H1 (cell line): Measurements from ENCODE around the gene ATF7IP. TPM values are rescaled to one million over a fixed set of nuclear protein-coding genes. Genes with fewer than 3 reads are reported as not detected.

ENCODE experiments used
- CTCF ChIA-PET: fragments of 300-600 bp; sonication (Branson Sonifier 250); formaldehyde crosslinking; loops from one replicate; lab custom pipeline; 2021; ENCODE audit not compliant: partially characterized antibody; lab: Charles Lee
- POLR2A ChIA-PET: fragments of 300-600 bp; sonication (Branson Sonifier 250); formaldehyde crosslinking; loops from one replicate; lab custom pipeline; 2021; ENCODE audit warnings: inconsistent platforms; ENCODE audit not compliant: partially characterized antibody; lab: Charles Lee
- DNase-seq, 2 experiments: peaks; one replicate each; pipeline versions ENCODE4 v3.0.0 to v3.0.0-alpha.2; 2010 to 2022; ENCODE audit warnings: low spot score in 2 of 2, low read depth in 1 of 2, mixed read lengths in 1 of 2
- FAIRE-seq: peaks from 2 replicates; lab custom pipeline; 2011; peaks lifted over from hg19 to GRCh38; lab: Jason Lieb, UNC
- H2AFZ ChIP-seq: 2 replicates; pipeline ENCODE4 v1.8.1; 2012; ENCODE audit warnings: low read length, inconsistent platforms
- H2AK5ac ChIP-seq: 2 replicates; pipeline ENCODE4 v1.6.1; 2013; ENCODE audit warnings: low read depth, low read length
- H2BK120ac ChIP-seq: replicated peaks from 2 replicates; pipeline ENCODE3; 2013; ENCODE audit warnings: low read depth, low read length, inconsistent platforms
- H2BK12ac ChIP-seq: 2 replicates; pipeline ENCODE4 v1.6.1; 2013; ENCODE audit warnings: low read depth, low read length
- H2BK15ac ChIP-seq: 2 replicates; pipeline ENCODE4 v1.6.1; 2013; ENCODE audit warnings: low read length
- H2BK20ac ChIP-seq: 2 replicates; pipeline ENCODE4 v1.6.1; 2013; ENCODE audit warnings: low read length
- H2BK5ac ChIP-seq: 2 replicates; pipeline ENCODE4 v1.6.1; 2013; ENCODE audit warnings: low read depth, low read length
- H3K14ac ChIP-seq: 2 replicates; pipeline ENCODE4 v1.6.1; 2013; ENCODE audit warnings: inconsistent platforms; ENCODE audit not compliant: insufficient read length
- H3K18ac ChIP-seq: 2 replicates; pipeline ENCODE4 v1.6.1; 2013; ENCODE audit warnings: low read length; ENCODE audit errors: extremely low read depth
- H3K23ac ChIP-seq: 2 replicates; pipeline ENCODE4 v1.6.1; 2013; ENCODE audit warnings: inconsistent platforms; ENCODE audit not compliant: insufficient read length
- H3K23me2 ChIP-seq: 2 replicates; pipeline ENCODE4 v1.6.1; 2013; ENCODE audit warnings: low read depth, low read length
- H3K27ac ChIP-seq: 2 replicates; pipeline ENCODE4 v1.6.1; 2011; ENCODE audit warnings: low read depth, low read length, inconsistent platforms
- H3K27me3 ChIP-seq, 4 experiments: replicated peaks in 1 of 4; 1 replicate in 1 of 4; 2 replicates in 3 of 4; pipeline versions ENCODE4 v1.6.1 to v1.8.1; 2011 to 2013; ENCODE audit warnings: low read length in 3 of 4, mild to moderate bottlenecking in 3 of 4, inconsistent platforms in 2 of 4, mixed read lengths in 2 of 4, moderate library complexity in 1 of 4; ENCODE audit not compliant: control insufficient read depth in 3 of 4, insufficient read depth in 3 of 4; ENCODE audit errors: extremely low read depth in 1 of 4
- H3K36me3 ChIP-seq, 4 experiments: 2 replicates each; pipeline versions ENCODE4 v1.6.1 to v1.8.1; 2011 to 2013; ENCODE audit warnings: mild to moderate bottlenecking in 4 of 4, low read length in 3 of 4, moderate library complexity in 2 of 4, control low read depth in 1 of 4, inconsistent platforms in 1 of 4; ENCODE audit not compliant: insufficient read depth in 4 of 4, control insufficient read depth in 2 of 4
- H3K4ac ChIP-seq: replicated peaks from 2 replicates; pipeline ENCODE3; 2013; ENCODE audit warnings: low read length, low read depth, mixed read lengths, inconsistent platforms; ENCODE audit not compliant: insufficient read length
- H3K4me1 ChIP-seq, 4 experiments: replicated peaks in 1 of 4; 1 replicate in 1 of 4; 2 replicates in 3 of 4; pipeline versions ENCODE4 v1.6.1 to v1.8.1; 2011 to 2013; ENCODE audit warnings: low read length in 3 of 4, inconsistent platforms in 2 of 4, mixed read lengths in 1 of 4; ENCODE audit not compliant: insufficient read depth in 4 of 4, control insufficient read depth in 3 of 4
- H3K4me2 ChIP-seq, 2 experiments: 2 replicates each; pipeline versions ENCODE4 v1.6.1 to v1.8.1; 2011 to 2013; ENCODE audit warnings: low read depth in 2 of 2, low read length in 2 of 2, control low read depth in 1 of 2, inconsistent platforms in 1 of 2, mild to moderate bottlenecking in 1 of 2; ENCODE audit not compliant: insufficient read depth in 1 of 2
- H3K4me3 ChIP-seq, 4 experiments: fragments of 200-600, 300-600 bp in 1 of 4; sonication (generic), shearing (Covaris generic), sonication (Bioruptor Twin) in 1 of 4; 2 replicates each; pipeline versions ENCODE4 v1.5.1 to v1.8.1; 2011 to 2016; ENCODE audit warnings: low read length in 4 of 4, low read depth in 3 of 4, control low read depth in 2 of 4, inconsistent platforms in 2 of 4, mild to moderate bottlenecking in 2 of 4, mixed read lengths in 1 of 4, moderate library complexity in 1 of 4; ENCODE audit not compliant: insufficient read depth in 2 of 4; ENCODE audit errors: extremely low read depth in 1 of 4
- H3K56ac ChIP-seq: replicated peaks from 2 replicates; pipeline ENCODE3; 2013; ENCODE audit warnings: low read depth, mild to moderate bottlenecking, mixed read lengths, low read length, inconsistent platforms; ENCODE audit not compliant: insufficient read length
- H3K79me1 ChIP-seq: 2 replicates; pipeline ENCODE4 v1.6.1; 2013; ENCODE audit warnings: low read depth, low read length, control low read depth
- H3K79me2 ChIP-seq, 2 experiments: 2 replicates each; pipeline versions ENCODE4 v1.6.1 to v1.8.1; 2012 to 2013; ENCODE audit warnings: low read length in 2 of 2, mild to moderate bottlenecking in 2 of 2, inconsistent platforms in 1 of 2; ENCODE audit not compliant: insufficient read depth in 2 of 2, control insufficient read depth in 1 of 2
- H3K9ac ChIP-seq, 4 experiments: replicated peaks in 1 of 4; 1 replicate in 1 of 4; 2 replicates in 3 of 4; pipeline versions ENCODE4 v1.6.1 to v1.8.1; 2011 to 2013; ENCODE audit warnings: low read depth in 3 of 4, low read length in 3 of 4, control low read depth in 2 of 4, mild to moderate bottlenecking in 2 of 4, moderate library complexity in 2 of 4, inconsistent platforms in 1 of 4; ENCODE audit errors: extremely low read depth in 1 of 4
- H3K9me3 ChIP-seq, 2 experiments: 2 replicates each; pipeline versions ENCODE4 v1.6.1 to v1.8.1; 2012 to 2013; ENCODE audit warnings: mild to moderate bottlenecking in 2 of 2, moderate library complexity in 2 of 2, control low read depth in 1 of 2, inconsistent platforms in 1 of 2, low read depth in 1 of 2, low read length in 1 of 2, mixed read lengths in 1 of 2; ENCODE audit not compliant: insufficient read depth in 2 of 2
- H4K20me1 ChIP-seq, 2 experiments: replicated peaks in 1 of 2; 2 replicates each; pipeline versions ENCODE3 to v1.8.1; 2011 to 2013; ENCODE audit warnings: inconsistent platforms in 2 of 2, low read length in 2 of 2, mild to moderate bottlenecking in 1 of 2; ENCODE audit not compliant: insufficient read depth in 2 of 2, control insufficient read depth in 1 of 2
- H4K5ac ChIP-seq: 2 replicates; pipeline ENCODE4 v1.6.1; 2013; ENCODE audit warnings: low read length, low read depth, mixed read lengths, inconsistent platforms; ENCODE audit not compliant: insufficient read length
- H4K8ac ChIP-seq: 2 replicates; pipeline ENCODE4 v1.8.0; 2013; ENCODE audit warnings: mild to moderate bottlenecking, moderate library complexity, low read length, inconsistent platforms; ENCODE audit not compliant: insufficient read depth; ENCODE audit errors: extremely low read depth
- H4K91ac ChIP-seq: replicated peaks from 2 replicates; pipeline ENCODE3; 2013; ENCODE audit warnings: low read length, mixed read lengths, inconsistent platforms; ENCODE audit not compliant: insufficient read length
- BCL11A ChIP-seq, 2 experiments: IDR thresholded peaks; one replicate each; pipeline ENCODE4 v1.6.1; 2011; ENCODE audit warnings: low read depth in 2 of 2, low read length in 2 of 2, mild to moderate bottlenecking in 2 of 2
- BRCA1 ChIP-seq: IDR thresholded peaks from 2 replicates; pipeline ENCODE4 v1.6.1; 2012; ENCODE audit warnings: low read depth, low read length, improper control_type of control experiment
- CHD2 ChIP-seq: IDR thresholded peaks from 2 replicates; pipeline ENCODE4 v1.6.1; 2012; ENCODE audit warnings: low read length, improper control_type of control experiment
- KDM1A ChIP-seq: fragments of 200-600, 300-600 bp; sonication (generic); IDR thresholded peaks from 2 replicates; pipeline ENCODE4 v1.7.1; 2016; ENCODE audit warnings: mild to moderate bottlenecking, low read length, borderline replicate concordance
- RNF2 ChIP-seq: fragments of 200-900, 300-1000 bp; sonication (generic); IDR thresholded peaks from 2 replicates; pipeline ENCODE4 v1.7.1; 2016; ENCODE audit warnings: borderline replicate concordance, low read depth, mild to moderate bottlenecking, antibody characterized with exemption, low read length; ENCODE audit not compliant: poor library complexity, severe bottlenecking; ENCODE audit errors: missing control alignments
- SIRT6 ChIP-seq: IDR thresholded peaks from one replicate; pipeline ENCODE4 v1.7.1; 2012; ENCODE audit warnings: low read length, inconsistent platforms
- SUZ12 ChIP-seq: fragments of 200-600 bp; sonication (generic); IDR thresholded peaks from 2 replicates; pipeline ENCODE4 v1.6.1; 2012; ENCODE audit warnings: mild to moderate bottlenecking, inconsistent platforms, low read length, moderate library complexity, mixed read lengths
- YY1 ChIP-seq: IDR thresholded peaks from 2 replicates; pipeline ENCODE4 v1.6.1; 2011; ENCODE audit warnings: low read depth, mild to moderate bottlenecking, low read length
- ZNF274 ChIP-seq: IDR thresholded peaks from 2 replicates; pipeline ENCODE4 v1.7.0; 2012; ENCODE audit warnings: low read length, borderline replicate concordance; ENCODE audit errors: extremely low read depth
- WGBS, 2 experiments: shearing (Covaris generic) in 1 of 2; methylation state at CpG; one replicate each; pipeline versions ENCODE4 v1.1.6 to v1.1.7; 2013 to 2015; ENCODE audit warnings: low lambda C conversion rate in 2 of 2, mixed read lengths in 2 of 2, inconsistent platforms in 1 of 2, low coverage in 1 of 2, missing lambda C conversion rate in 1 of 2; ENCODE audit not compliant: insufficient replicate concordance in 2 of 2, insufficient coverage in 1 of 2, insufficient read length in 1 of 2; ENCODE audit errors: extremely low coverage in 1 of 2, missing lambda C conversion rate in 1 of 2; 5-methylcytosine and 5-hydroxymethylcytosine counted together
- polyA plus RNA-seq, 7 experiments: library from polyadenylated mRNA; depleted of rRNA in 3 of 7; stranded (reverse) in 5 of 7; unstranded in 2 of 7; fragments of >200 nt in 5 of 7; fragments of 200-250 nt in 2 of 7; gene quantifications; 1 replicate in 5 of 7; 2 replicates in 1 of 7; 4 replicates in 1 of 7; pipeline versions ENCODE4 v1.2.1 to v1.2.3, GENCODE V29; 2011 to 2013; ENCODE audit warnings: missing spikeins in 2 of 7, mixed read lengths in 2 of 7
- total RNA-seq: library from RNA; stranded (reverse); fragmentation: NEBNext Ultra II Directional; extraction: Animal tissue kit (Norgen Biotek cat#: 25700); gene quantifications from 2 replicates; pipeline ENCODE4 v1.2.1, GENCODE V29; 2021
- TF ChIP-seq, protein P1 (sequence below): IDR thresholded peaks from 2 replicates; pipeline ENCODE4 v1.6.1; 2012; ENCODE audit warnings: inconsistent platforms
- TF ChIP-seq, protein P2 (sequence below): IDR thresholded peaks from 2 replicates; pipeline ENCODE4 v1.6.1; 2011; ENCODE audit warnings: low read depth, mild to moderate bottlenecking, low read length; ENCODE audit not compliant: insufficient read depth

Gene ATF7IP
- total and polyA plus RNA-seq, 2 of the 8 experiments (the other 6 are each of a cell fraction or from before 2014, with no cell fraction given), result 34.2 to 148 TPM

DNA sequence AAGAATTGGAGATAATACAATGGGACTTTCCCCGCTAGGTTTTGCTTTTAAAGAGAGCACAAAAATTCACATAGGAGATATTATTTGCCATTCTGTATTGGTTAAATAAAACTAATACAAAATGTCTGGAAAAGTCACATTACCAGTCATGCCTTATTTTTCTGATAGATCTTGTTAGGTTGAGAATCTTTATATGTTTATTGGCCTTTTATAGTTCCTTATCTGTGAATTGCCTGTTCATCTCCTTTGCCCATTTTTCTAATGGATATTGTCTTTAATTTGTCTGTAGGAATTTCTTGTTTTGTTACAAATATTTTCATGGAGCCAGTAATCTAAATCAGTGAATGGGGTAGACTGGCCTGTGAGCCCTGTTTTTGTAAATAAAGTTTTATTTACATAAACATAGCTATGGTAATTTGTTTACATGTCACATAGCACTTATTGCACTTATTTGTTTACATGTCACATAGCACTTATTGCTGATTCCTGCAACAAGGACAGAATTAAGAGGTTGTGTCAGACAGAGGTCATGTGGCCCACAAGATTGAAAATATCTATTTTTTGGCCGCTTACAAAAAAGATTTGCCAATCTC, 65.0 kb downstream of the ATF7IP start:
- H3K9me3 ChIP-seq, result no peaks in the 10 kb centered on the region
- no peak overlapping the region for H2BK15ac ChIP-seq
- no peak overlapping the region for H3K9ac ChIP-seq
- CTCF ChIA-PET, result interaction anchor here (0.6 to 1.4 kb wide), 6 partner anchors 17 to 192 kb away, joined by 3 to 5 read pairs (median 4); no protein-coding TSS in a partner anchor
- no peak overlapping the region for H3K4me2 ChIP-seq
- no peak overlapping the region for H4K5ac ChIP-seq
- H3K4ac ChIP-seq, result no peak overlapping the region
- H3K4me1 ChIP-seq, result peaks cover 0 to 3% (median 0%) of the 10 kb centered on the region in 4 experiments; a peak in 1 of 7 replicates
- no peak overlapping the region for H3K4me3 ChIP-seq
- no peak overlapping the region for H3K27ac ChIP-seq
- H4K20me1 ChIP-seq, result peaks cover 2 to 3% of the 10 kb centered on the region in 2 experiments
- POLR2A ChIA-PET, result interaction anchor here (1.2 to 1.3 kb wide), 3 partner anchors 9 to 65 kb away, joined by 3 to 5 read pairs (median 4); partner anchors contain the start of gene ATF7IP
- H2BK5ac ChIP-seq, result no peak overlapping the region
- no peak overlapping the region for H2BK120ac ChIP-seq
- DNase-seq (no peak), FAIRE-seq (no peak)
- no peak overlapping the region for H2BK12ac ChIP-seq
- H3K79me1 ChIP-seq, result peaks cover 4% of the 10 kb centered on the region; the same call in 1 of the 2 replicates
- H3K14ac ChIP-seq, result no peak overlapping the region
- no peak overlapping the region for H3K23ac ChIP-seq
- no peak overlapping the region for H3K18ac ChIP-seq
- peaks cover 32 to 99% of the 10 kb centered on the region in 2 experiments for H3K79me2 ChIP-seq
- peaks cover 0 to 42% (median 7%) of the 10 kb centered on the region in 4 experiments; a peak in 2 of 8 replicates for H3K36me3 ChIP-seq
- no peak overlapping the region for H2AK5ac ChIP-seq
- no peak overlapping the region for H2AFZ ChIP-seq
- H3K56ac ChIP-seq, result no peak overlapping the region
- H3K23me2 ChIP-seq, result no peaks in the 10 kb centered on the region
- H4K91ac ChIP-seq, result no peak overlapping the region
- 93% methylated on average over 2 of the region's 2 CpGs; no CpG with 5 or more reads in 1 of the 2 experiments for whole genome bisulfite sequencing, 2 experiments
- peaks cover 0 to 1% (median 0%) of the 10 kb centered on the region in 4 experiments; a peak in 1 of 7 replicates for H3K27me3 ChIP-seq
- H2BK20ac ChIP-seq, result no peak overlapping the region
- no peak overlapping the region for H4K8ac ChIP-seq
- no peak for TF ChIP-seq CHD2
- no peak for TF ChIP-seq SIRT6
- TF ChIP-seq KDM1A, result no peak
- no peak for TF ChIP-seq YY1
- no peak for TF ChIP-seq SUZ12
- no peak for TF ChIP-seq ZNF274
- no peak for TF ChIP-seq BCL11A (IDR thresholded peaks at IDR 0.05; ENCODE audit: low read depth in 2 of 2, low read length in 2 of 2)
- TF ChIP-seq RNF2, result no peak
- TF ChIP-seq BRCA1, result no peak
- TF ChIP-seq, protein P1, sequence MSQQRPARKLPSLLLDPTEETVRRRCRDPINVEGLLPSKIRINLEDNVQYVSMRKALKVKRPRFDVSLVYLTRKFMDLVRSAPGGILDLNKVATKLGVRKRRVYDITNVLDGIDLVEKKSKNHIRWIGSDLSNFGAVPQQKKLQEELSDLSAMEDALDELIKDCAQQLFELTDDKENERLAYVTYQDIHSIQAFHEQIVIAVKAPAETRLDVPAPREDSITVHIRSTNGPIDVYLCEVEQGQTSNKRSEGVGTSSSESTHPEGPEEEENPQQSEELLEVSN, result no peak
- TF ChIP-seq, protein P2, sequence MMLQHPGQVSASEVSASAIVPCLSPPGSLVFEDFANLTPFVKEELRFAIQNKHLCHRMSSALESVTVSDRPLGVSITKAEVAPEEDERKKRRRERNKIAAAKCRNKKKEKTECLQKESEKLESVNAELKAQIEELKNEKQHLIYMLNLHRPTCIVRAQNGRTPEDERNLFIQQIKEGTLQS, result no peak
